Dermis microvascular lymphatic vessel endothelial cell (primary cell): Measurements from ENCODE around the gene LUC7L. TPM values are rescaled to one million over a fixed set of nuclear protein-coding genes. Genes with fewer than 3 reads are reported as not detected.
"Not testable (repeated sequence)": the region's sequence is repeated elsewhere in the genome, so short reads cannot be mapped to it uniquely, and the experiment has no call there.

ENCODE experiments used
- DNase-seq, 2 donors: peaks; one replicate each; pipeline versions ENCODE4 v3.0.0 to v3.0.0-alpha.2; 2010; ENCODE audit warnings: low read depth in 2 of 2
- total RNA-seq: library from RNA; depleted of rRNA; stranded (reverse); fragments of >200 nt; gene quantifications from 2 replicates; pipeline ENCODE4 v1.2.1, GENCODE V29; 2014

The LUC7L gene
- total RNA-seq, 1 donor from 2014 or later, result 27.6 TPM

GRCh38 chr16:165539-166374 is 63.5 kb downstream of the LUC7L start, which contains the start of gene HBM:
TSS of gene HBM (plus strand) at chr16:165978. CDS start at chr16:165998, 20 bp downstream.
- DNase-seq, result no peak

- no peak for DNase-seq
Measured at GRCh38 chr16:164827-165538, 64.3 kb downstream of the LUC7L start.

DNA sequence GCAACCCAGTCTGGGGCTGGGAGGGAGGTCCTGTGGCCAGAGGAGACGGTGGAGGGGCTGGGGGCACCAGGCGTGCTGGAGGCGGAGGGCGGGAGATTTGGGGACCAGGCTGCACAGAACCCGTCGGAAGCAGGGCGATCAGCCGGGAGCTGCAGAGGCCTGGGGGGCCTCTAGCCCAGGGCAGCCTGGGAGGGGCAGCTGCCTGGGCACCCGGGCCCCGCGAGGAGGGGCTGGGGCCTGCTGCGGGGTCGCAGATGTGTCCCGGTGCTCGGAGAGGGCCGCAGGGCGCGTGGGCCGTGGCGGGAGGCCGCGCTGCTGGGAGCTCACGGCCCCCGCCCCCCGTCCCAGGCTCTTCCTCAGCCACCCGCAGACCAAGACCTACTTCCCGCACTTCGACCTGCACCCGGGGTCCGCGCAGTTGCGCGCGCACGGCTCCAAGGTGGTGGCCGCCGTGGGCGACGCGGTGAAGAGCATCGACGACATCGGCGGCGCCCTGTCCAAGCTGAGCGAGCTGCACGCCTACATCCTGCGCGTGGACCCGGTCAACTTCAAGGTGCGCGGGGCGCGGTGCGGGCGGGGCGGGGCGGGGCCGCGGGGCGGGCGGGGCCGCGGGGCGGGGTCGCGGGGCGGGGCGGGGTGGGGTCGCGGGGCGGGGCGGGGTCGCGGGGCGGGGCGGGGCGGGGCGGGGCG is 65.0 kb downstream of the LUC7L start:
- not testable (repeated sequence) for DNase-seq

GRCh38 chr16:163696-164095 is 65.6 kb downstream of the LUC7L start:
- DNase-seq, result not testable (repeated sequence)

GRCh38 chr16:163139-163538 is 66.1 kb downstream of the LUC7L start:
- not testable (repeated sequence) for DNase-seq

DNA sequence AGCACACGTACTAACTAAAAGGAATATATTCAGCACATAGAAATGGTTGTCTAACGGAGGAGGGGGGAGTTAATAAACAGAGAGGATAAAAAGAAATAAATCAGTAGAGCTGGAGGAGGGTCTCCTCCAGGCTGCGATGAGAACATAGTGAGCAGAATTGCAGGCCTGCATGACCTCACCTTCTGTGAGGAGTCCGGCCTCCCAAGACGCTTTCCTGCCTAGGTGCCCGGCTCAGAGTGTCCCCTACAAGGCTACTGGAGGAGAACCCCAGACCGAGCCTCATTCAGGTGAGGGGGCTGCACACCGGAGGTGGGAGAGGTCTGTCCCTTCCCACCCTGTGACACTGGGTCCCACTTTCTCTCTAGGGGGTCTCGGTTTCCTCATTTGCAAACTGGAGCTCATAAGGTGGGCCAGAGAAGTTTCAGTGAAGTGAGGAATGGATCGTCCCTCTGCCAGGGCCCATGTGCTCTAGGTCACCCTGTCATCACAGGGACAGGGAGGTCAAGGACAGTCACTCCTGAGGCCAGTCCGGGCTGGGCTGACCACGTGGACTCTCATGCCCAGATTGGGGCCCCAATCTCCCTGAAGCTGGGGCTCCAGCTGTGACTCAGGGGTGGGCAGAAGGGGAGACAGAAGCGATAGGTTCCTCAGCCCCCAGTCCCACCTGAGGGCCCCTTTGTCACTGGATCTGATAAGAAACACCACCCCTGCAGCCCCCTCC is 66.8 kb downstream of the LUC7L start:
- DNase-seq, result no peak

DNA sequence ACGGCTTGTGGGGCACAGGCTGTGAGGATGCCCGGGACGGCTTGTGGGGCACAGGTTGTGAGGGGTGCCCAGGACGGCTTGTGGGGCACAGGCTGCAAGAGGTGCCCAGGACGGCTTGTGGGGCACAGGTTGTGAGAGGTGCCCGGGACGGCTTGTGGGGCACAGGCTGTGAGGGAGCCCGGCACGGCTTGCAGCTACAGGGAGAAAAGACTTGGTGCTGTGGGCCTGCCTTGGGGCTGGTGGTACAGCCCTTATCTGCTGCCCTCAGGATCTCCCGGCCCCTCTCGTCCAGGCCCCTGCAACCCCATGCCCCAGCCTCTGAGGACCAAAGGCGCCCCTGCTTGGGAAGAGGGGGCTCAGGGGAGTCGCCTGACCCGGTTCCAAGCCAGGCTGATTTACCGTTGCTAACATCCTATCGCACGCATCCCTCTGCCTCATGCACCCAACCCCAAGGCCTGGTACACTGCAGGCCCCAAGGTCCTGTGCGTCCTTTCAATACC is 68.5 kb downstream of the LUC7L start:
- no peak for DNase-seq

- not testable (repeated sequence) for DNase-seq
Measured at GRCh38 chr16:160242-160641, 69.0 kb downstream of the LUC7L start.

DNA sequence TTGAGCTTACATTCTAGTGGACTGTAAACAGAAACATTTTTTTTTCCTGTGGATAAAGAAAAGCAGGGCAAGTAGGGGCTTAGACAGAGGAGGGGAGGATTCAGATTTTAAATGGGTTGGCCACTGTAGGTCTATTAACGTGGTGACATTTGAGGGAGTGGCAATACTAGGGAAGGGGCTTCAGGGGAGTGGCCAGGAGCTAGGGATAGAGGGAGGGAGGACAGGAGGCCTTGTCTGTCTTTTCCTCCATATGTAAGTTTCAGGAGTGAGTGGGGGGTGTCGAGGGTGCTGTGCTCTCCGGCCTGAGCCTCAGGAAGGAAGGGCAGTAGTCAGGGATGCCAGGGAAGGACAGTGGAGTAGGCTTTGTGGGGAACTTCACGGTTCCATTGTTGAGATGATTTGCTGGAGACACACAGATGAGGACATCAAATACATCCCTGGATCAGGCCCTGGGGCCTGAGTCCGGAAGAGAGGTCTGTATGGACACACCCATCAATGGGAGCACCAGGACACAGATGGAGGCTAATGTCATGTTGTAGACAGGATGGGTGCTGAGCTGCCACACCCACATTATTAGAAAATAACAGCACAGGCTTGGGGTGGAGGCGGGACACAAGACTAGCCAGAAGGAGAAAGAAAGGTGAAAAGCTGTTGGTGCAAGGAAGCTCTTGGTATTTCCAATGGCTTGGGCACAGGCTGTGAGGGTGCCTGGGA is 70.0 kb downstream of the LUC7L start:
- no peak for DNase-seq

DNA sequence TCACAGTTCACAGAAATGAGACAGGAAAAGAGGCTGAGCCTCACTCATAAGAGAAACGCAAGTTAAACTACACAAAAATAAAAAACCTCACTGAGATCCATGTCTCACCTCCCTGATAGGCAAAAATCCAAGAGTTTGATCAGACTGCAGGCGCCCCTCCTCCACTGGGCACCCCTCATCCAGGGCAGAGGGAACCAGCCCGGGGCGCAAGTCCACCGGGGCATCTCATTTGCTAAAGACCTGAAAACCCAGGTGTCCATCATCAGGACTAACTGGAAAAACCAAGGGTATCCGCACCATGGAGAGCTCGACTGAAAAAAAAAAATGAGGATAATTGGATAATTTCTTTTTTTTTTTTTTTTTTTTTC is 74.2 kb downstream of the LUC7L start:
- no peak for DNase-seq

- peak in 1 of 2 donors; percentile 54 for DNase-seq
Measured at GRCh38 chr16:154217-155030, 74.8 kb downstream of the LUC7L start.

- not testable (repeated sequence) for DNase-seq
Measured at GRCh38 chr16:153550-154216, 75.6 kb downstream of the LUC7L start.

DNA sequence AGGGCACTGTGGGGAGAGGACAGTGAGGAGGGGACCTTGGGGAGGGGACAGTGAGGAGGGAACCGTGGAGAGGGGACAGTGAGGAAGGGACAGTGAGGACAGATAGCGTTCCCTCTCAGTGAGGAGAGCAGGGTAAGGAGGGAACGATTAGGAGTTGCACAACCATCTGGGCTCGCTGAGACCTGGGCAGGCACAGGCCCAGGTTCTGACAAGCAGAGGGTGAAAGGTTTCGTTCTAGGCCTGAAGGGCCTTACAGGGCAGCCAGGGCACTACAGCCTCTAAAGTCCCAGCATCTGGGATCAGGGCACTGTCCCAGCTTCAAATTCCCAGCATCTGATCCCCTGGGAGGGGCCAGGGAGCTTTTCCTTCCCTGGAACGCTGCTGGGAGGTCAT is 76.1 kb downstream of the LUC7L start:
- DNase-seq, result not testable (repeated sequence)

DNA sequence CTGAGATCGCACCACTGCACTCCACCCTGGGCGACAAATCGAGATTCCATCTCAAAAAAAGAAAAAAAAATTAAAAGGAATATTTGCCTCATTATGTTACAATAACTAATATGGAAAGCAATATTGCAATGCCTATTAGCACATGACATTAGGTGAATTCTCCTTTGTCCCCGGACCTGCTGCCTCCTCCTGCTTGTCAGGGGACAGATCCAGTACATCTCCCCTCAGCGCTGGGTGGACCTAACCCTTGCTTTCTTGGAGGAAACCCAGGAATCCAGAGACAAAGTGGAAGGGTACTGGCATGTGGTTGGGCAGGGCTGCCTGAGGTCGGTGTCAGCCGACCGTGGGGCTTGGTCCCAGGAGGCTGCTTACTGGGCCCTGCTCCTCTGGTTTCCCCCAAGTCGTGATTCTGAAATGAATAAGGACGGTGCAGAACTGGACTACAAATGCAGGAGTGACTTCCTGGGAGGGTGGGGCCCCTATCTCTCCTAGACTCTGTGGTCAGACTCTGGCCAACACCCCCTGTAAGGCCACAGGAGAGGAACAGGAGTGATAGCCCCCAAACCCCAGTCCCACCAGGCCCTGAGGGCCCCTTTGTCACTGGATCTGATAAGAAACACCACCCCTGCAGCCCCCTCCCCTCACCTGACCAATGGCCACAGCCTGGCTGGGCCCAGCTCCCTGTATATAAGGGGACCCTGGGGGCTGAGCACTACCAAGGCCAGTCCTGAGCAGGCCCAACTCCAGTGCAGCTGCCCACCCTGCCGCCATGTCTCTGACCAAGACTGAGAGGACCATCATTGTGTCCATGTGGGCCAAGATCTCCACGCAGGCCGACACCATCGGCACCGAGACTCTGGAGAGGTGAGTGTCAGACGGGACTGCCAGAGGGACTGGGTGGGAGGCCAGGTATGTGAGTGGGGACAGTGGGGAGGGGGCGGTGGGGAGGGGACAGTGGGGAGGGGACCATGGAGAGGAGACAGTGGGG is 76.8 kb downstream of the LUC7L start, which contains the start of gene HBZ:
TSS of gene HBZ (plus strand) at position 504 of the 988 bp plus-strand sequence. CDS start at position 770, 266 bp downstream.
- no peak for DNase-seq

- no peak for DNase-seq
Measured at GRCh38 chr16:149024-149660, 80.1 kb downstream of the LUC7L start.

GRCh38 chr16:146646-147045 is 82.6 kb downstream of the LUC7L start:
- DNase-seq, result no peak

GRCh38 chr16:144797-145252 is 84.4 kb downstream of the LUC7L start:
- DNase-seq, result no peak
